Measurements from ENCODE around the gene ABCB1. TPM values are rescaled to one million over a fixed set of nuclear protein-coding genes. Genes with fewer than 3 reads are reported as not detected.
"Not testable (repeated sequence)": the region's sequence is repeated elsewhere in the genome, so short reads cannot be mapped to it uniquely, and the experiment has no call there.

The ABCB1 gene
- total and polyA plus RNA-seq, 12 donors = 1.3 to 7.1 (median 2.7) TPM

DNA sequence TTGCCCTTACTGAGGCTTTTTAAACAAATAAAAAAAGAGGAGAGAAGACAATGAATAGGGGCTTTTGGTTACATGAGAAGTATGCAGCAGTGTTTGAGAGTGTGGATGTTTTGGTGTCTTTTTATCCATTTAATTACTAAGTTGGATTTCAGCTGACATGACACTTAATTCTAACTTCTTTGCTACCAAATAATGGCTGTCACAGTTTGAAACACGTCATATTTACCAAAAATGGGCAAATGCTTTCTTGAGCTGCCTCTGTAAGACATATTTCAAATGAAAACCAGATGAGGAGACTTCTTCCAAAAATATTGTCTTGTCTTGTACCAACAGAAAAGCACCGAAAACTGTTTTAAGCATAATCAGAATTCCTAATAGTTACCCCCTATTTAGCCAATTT is 129.2 kb downstream of the ABCB1 start:
- H3K27ac ChIP-seq = no peak overlapping the region
- H3K27me3 ChIP-seq = peaks cover 0 to 21% (median 0%) of the 10 kb centered on the region in 7 donors
- no peak for ATAC-seq
- WGBS, 2 donors = 79 to 90% methylated on average over 2 of the region's 2 CpGs
- no peak for DNase-seq
- intact Hi-C loops (cut with DNase I) = no loop called here
- peaks cover 0 to 4% (median 0%) of the 10 kb centered on the region in 11 donors for H3K9me3 ChIP-seq
- peaks cover 0 to 22% (median 11%) of the 10 kb centered on the region in 9 donors for H3K4me1 ChIP-seq
- TF ChIP-seq CTCF (IDR thresholded peaks at IDR 0.05) = no peak
- H3K4me3 ChIP-seq = no peak overlapping the region
- no peaks in the 10 kb centered on the region for H3K36me3 ChIP-seq

- H3K27ac ChIP-seq; ATAC-seq; H3K9me3 ChIP-seq; H3K27me3 ChIP-seq; intact Hi-C loops (cut with DNase I); H3K36me3 ChIP-seq; H3K4me3 ChIP-seq; DNase-seq: not testable (repeated sequence)
- peaks cover 0 to 14% (median 4%) of the 10 kb centered on the region in 9 donors for H3K4me1 ChIP-seq
These were observed 131.5 kb downstream of the ABCB1 start for GRCh38 chr7:87469204-87469603.

GRCh38 chr7:87465534-87465880 is 135.2 kb downstream of the ABCB1 start:
- intact Hi-C loops (cut with DNase I); H3K36me3 ChIP-seq; DNase-seq; H3K27me3 ChIP-seq; H3K27ac ChIP-seq; H3K9me3 ChIP-seq; ATAC-seq; H3K4me3 ChIP-seq; H3K4me1 ChIP-seq: not testable (repeated sequence)
- 83 to 86% methylated on average over 7 of the region's 7 CpGs for WGBS, 2 donors

- intact Hi-C loops (cut with DNase I); ATAC-seq; H3K27ac ChIP-seq; H3K36me3 ChIP-seq; H3K4me3 ChIP-seq; DNase-seq; H3K4me1 ChIP-seq; H3K27me3 ChIP-seq; H3K9me3 ChIP-seq: not testable (repeated sequence)
- WGBS, 2 donors = 60% methylated on average over 16 of the region's 16 CpGs
These were observed 135.7 kb downstream of the ABCB1 start for GRCh38 chr7:87464830-87465533.

DNA sequence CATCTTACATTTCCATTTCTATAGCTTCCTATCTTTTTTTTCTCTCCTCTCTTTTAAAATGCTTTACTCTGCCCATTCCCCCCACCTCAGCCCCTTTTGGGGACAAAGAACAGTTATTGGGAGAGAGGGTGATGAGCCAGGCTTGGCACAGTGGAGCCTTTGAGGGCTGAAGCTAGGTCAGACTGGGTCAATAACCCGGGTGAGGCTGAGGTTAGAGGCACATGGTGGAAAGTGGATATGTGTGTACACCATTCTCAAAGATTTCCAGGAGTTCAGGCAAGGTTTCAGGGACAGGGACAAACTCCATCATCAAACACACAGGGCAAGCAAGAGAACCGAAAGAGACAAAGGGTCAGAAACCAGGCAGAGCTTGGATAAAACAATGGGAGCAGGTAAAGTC is 136.7 kb downstream of the ABCB1 start:
- intact Hi-C loops (cut with DNase I) = no loop called here
- H3K9me3 ChIP-seq = no peaks in the 10 kb centered on the region
- DNase-seq (no peak), ATAC-seq (no peak)
- no peak for TF ChIP-seq CTCF (IDR thresholded peaks at IDR 0.05)
- WGBS, 2 donors = 80% methylated on average over 2 of the region's 2 CpGs
- H3K27ac ChIP-seq = no peak overlapping the region
- H3K36me3 ChIP-seq = peaks cover 0 to 9% (median 0%) of the 10 kb centered on the region in 9 donors
- H3K27me3 ChIP-seq = no peaks in the 10 kb centered on the region
- H3K4me3 ChIP-seq = no peak overlapping the region
- no peaks in the 10 kb centered on the region for H3K4me1 ChIP-seq

DNA sequence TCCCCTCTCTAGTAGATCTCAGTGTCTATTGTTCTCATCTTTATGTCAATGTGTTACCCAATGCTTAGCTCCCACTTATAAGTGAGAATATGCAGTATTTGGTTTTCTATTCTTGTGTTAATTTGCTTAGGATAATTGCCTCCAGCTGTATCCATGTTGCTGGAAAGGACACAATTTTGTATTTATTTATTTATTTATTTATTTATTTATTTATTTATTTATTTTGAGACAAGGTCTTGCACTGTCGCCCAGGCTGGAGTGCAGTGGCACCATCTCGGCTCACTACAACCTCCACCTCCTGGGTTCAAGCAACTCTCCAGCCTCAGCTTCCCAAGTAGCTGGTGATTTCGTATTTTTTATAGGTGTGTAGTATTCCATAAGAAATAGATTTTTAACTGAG is 140.2 kb downstream of the ABCB1 start:
- H3K27ac ChIP-seq; intact Hi-C loops (cut with DNase I); H3K4me1 ChIP-seq; ATAC-seq; H3K4me3 ChIP-seq; H3K9me3 ChIP-seq; DNase-seq; H3K27me3 ChIP-seq; H3K36me3 ChIP-seq: not testable (repeated sequence)
- WGBS, 2 donors = 88 to 98% methylated on average over 3 of the region's 3 CpGs
